GM03348 (cell line): Measurements from ENCODE around the gene AP4B1.
A peak's percentile ranks its signal among the peaks of the same experiment; 100 is the strongest.

Experiments used
- DNase-seq: peaks from one replicate; pipeline ENCODE4 v3.0.0; 2012; ENCODE audit warnings: low spot score

Gene AP4B1

DNA sequence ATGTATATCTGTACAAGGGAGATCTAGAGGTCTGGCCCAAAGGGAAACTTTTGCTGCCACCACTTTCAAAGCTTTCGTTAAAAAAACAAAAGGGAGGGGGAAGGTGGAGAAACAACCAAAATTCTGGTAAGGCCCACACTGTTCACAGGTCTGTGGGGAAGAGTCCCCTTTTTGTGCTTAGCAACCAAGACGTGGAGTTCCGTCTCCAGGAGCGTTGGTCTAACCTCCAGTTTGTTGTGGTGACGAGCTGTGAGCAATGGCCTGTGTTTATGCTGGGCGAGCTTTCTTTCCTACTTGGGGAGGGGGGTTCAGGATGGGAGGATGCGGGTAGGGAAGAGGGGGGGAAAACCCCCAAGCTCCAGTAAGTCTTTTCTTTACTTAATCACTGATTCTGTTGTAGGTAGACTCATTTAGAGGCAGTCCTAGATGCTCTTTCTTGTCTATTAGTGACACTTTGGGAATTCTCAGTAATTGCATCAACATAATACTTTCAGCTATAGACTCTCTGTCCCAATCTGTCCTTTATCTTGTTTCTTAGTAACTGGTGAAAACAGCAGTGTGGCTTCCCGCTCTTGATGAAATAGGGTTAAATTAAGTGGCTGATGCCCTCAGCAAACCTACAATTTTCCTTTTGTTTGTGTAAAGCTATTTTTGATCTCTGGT lies 26.0 kb upstream of the AP4B1 start:
- DNase-seq, result peak; percentile 39

DNA sequence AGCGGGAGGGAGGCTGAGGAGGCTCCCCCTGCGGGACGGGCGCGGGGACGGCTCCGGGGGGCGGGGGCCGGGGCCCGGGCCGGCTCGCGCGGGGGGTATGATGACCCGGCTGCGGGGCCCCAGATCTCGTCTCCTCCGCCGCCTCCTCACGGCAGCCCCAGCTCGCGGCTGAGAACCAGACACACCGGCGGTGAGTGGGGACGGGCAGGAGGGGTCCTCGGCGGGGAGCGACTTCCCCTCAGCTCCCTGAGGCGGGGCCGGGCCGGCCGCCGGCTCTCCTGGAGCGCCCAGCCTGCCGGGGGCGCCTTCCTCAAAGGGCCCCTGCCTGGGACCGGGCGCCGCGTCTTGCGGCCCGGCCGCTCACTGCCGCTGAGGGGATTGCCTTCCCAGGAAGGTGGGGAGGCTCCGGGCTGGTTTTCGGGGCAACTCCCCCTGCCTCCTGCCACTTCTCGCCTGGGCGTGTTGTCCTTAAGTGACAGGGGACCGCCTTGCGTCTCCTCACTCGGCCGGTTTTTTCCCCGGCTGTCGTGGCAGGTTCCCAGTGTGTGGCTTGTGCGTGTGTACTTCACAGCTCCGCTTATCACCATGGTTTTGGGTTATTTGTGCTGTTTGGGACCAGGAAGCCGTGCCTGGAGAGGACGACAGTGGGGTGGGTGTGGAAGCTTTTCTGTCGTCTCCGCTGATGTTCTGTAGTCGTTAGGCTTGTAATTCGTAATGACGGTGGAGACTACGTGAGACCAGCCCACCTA lies 25.3 kb upstream of the AP4B1 start:
- DNase-seq, result peak; percentile 78

DNA sequence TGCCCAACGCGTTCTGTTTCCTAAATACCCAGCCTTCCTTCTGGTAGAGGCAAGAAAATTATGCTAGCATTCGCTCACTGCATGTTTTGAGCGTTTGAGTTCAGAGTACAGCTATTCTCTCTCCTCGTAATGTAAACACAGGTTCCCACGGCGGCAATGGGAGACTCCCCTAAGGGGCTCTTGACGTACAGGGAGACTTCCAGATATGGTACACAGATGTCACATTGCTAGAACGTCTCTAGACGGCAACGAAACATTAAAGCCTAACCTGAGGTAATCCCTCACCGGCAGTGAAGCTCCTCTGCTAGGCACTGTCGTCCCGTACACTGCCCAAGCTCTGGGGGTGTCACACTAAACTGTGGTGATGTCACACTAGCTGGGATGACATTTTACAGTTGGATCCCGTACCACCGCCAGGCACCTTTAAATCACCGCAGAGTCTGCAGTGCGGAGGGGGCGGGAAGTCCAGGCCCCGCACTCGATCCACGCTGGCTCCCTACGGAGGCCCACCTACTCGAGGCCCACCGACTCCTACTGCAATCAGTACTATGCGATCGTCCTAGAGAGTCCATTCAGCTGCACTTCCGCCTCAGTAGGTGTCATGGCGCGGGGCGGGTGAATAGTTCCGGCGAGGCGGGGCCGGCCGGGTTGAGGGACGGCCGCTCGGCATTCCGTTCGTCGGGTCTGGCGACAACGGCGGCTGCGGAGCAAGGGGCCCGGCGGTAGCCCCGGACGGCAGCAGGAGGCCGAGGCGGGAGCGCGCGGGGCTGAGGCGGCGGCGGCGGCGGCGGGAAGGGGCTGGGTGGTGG lies 24.5 kb upstream of the AP4B1 start, which contains the start of gene HIPK1:
HIPK1 (plus strand) TSS at position 384 of the 809 bp plus-strand sequence.
- DNase-seq, result peak; percentile 96

DNA sequence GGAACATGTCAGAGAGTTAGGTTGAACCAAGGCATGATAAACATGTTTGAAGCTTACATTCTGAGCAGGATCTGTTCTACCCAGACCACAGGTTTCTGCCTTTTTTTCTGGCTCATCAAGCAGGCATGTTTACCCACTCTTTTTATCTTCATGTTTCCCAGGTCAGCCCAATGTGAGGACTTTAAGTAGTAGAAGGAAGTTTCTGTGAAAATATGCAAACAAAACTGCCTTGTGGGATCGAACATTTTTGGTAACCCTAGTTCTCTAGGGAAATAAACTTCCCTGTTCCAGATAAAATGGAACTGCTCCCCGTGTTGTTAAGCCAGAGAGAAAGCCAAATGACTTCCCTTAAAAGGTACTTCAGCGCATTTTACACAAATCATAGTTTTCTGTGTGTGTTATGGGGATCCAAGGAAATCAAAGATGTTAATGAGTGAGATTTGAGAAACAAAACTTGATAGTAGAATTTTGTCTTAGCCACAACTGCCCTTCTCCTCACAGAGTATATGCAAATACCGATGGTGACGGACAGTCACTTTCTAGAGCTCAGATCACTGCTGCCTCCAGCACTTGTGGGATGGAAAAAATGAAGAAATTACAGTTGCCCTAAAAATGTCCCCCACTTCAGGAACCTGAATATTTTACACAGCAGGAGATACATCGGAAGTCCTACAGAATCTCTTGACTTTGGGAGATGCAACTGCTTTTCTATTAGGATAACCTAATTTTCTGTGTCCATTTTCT lies 23.8 kb upstream of the AP4B1 start:
- DNase-seq, result peak; percentile 15

DNA sequence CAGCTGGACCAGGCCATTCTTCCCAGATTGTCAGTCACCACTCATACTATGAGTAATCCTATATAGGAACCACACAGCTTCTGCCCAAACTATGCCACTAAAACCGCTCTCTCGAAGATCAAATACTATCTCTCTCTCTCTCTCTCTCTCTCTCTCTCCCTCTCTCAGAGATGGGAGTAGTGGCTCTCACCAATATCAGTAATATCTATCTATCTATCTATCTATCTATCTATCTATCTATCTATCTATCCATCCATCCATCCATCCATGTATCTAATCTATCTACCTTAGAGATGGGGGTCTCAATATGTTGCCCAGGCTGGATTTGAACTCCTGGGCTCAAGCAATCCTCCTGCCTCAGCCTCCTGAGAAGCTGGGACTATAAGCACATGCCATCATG lies 19.9 kb upstream of the AP4B1 start:
- DNase-seq, result no peak

DNA sequence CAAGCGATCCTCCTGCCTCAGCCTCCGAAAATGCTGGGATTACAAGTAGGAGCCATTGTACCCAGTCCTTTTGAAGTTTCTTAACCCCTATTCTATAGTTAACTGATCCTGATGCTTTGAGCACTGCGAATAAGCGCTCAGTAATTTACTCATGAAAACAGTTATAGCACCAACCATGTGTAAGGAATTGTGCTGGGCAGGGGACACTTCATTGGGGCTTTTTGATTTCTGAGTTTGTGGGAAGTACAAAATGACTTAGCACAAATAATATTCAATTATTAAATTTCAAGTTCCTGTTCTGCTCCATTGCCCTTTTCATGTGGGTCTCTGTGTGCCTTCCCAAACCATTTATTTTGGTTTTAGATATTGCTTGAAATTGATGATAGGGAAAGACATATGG lies 18.4 kb upstream of the AP4B1 start:
- DNase-seq, result no peak

DNA sequence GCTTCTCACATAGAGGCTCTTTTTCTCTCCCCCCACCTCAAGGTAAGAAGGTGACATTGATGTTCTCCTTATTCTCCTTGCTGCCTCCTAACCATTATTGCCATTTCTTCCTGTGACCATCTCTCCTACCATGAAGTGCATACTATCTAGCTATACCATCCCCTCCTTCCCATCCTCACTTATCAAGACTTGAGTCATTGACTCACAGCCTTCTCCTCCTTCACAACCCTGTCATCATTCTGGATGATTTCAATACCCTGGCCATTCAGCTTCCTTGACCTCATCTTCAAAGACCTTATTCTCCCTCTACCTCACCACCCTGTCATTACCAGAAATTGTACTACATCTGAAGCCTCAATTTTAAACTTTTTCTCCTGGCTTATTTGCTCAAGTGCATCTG lies 13.6 kb upstream of the AP4B1 start:
- no peak for DNase-seq

DNA sequence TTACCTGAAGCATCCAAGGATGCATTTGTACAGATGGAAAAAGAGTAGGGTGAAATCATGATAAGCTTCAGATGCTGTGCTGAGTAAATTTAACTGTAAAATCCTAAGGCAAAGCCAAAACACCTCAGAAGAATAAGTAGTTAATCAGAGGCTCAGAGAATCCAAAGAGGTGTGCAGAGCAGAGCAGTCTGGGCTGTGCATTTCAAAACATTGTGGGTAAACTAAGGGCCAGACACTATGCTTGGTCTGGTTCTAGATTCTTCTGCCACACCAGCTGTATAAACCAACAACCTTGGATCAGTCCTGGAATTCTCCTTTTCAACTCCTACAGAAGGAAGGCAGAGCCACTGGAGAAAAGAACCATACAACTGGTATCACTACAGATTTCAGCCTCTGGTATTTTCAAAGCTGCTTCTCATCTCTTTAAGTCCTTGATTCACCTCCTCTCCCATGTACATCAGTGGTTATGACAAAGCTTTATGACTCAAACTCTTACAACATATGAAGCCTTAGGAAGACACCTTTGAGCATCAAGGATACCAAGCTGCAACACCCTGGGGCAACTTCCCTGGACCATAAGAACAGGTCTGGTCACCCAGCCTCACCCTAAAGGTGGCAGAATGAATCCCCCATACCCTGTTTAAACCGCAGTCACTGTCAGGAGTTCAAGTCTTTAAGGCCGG lies 12.9 kb upstream of the AP4B1 start:
- DNase-seq, result no peak

DNA sequence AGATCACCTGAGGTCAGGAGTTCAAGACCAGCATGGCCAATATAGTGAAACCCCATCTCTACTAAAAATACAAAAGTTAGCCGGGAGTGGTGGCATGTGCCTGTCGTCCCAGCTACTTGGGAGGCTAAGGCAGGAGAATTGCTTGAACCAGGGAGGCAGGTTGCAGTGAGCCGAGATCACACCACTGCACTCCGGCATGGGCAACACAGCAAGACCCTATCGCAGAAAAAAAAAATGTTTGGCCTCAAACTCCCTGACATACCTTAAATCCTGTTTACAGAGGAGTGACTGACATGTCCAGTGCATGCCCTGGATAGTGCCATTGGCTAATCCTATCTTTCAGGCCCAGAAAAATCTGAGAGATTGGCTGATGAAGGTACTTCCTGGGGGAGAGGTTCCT lies 12.4 kb upstream of the AP4B1 start:
- no peak for DNase-seq

DNA sequence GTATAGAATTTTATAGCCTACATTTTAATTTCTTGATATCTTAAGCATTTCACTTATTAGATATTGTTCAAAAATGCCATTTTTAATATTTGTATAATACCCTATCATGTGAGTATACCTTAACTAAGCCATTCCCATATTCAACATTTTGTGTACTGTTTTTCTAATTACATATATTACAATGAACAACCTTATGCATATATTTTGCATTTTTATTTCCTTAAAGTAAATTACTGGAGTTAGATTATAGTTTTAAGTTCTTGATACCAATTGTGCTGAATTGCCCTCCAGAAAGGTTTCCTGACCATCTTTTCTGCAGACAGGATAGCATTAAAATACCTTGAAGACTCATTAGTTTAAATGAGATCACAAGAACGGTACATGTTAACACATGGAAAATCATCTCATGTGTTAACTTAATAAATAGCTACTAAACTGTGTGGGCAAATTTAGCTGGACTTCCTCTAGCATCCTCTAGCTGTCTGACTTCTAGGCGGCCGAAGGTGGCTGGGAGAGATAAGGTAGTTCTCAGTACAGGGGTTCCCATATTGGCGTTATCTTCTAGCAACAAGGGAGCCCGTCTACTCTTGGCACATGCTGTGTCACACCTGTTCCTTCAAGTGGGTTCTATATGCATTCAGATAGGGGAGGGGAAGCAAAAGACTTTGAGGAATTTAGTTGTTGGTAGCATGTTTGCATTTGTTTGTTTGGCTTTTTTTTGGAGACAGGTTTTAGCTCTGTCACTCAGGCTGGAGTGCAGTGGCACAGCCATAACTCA lies 9.5 kb upstream of the AP4B1 start:
- DNase-seq, result no peak

DNA sequence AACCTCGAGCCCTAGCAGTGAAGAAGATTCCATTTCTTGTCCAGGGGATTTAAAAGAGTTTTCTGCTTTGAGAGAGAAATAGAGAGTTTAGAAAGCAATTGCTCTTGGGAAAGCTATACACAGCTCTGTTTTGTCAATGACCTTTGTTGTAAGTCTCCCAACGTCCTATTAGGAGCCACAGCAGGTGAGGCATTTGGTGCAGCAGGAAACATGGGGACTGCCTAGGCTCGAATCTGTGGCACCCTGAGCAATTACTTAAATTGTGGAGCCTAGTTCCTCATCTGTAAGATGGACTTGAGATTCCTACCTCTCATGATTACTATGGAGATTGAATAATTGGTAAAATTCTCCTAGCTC lies 8.7 kb upstream of the AP4B1 start:
- DNase-seq, result no peak

DNA sequence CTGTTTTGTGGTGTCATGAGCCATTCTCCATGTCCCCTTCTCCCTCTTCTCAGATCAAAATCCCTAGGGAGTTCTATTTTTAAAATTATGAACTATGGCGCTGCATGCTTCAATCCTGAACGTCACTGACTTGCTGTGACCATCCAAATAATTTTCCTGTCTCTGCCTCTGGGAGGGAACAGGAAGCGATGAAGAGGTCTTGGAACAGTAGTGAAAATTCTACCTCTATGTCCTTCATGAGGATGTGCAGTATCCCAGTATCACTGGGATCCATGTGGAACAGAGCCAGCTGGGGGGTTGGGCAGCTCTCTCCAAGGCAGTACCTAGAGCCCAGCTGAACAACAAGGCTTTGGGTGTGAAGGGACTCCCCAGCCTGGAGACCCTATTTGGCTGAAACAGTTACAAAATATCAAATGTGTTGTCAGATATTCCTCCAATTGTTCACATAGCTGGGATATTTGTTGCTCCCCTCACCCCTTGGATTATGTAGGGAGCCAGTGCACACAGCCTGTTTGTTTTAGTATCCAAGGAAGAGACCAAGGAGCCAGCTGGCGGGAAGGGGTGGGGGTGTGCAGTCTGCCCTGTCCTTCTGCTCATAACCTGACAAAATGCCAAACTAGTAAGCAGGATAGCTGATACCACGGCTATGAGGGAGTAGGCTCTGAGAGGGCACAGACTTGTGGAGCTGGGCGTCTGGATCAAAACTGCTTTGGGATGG lies 8.2 kb upstream of the AP4B1 start:
- peak; percentile 68 for DNase-seq

DNA sequence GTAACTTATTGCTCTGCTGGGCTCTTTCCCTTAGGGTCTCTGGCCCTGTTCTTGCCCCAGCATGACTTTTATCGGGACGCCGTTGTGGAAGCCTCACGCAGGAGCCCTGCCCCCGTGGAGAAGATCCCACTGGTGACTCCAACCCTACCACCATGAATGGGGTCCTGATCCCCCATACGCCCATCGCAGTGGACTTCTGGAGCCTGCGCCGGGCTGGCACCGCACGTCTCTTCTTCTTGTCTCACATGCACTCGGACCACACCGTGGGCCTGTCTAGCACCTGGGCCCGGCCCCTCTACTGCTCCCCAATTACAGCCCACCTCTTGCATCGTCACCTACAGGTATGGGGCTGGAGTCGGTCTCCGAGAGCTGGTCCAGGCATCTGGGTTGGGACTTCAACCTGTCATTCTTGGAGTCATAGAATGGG lies 849 bp upstream of the AP4B1 start:
- peak; percentile 9 for DNase-seq

DNA sequence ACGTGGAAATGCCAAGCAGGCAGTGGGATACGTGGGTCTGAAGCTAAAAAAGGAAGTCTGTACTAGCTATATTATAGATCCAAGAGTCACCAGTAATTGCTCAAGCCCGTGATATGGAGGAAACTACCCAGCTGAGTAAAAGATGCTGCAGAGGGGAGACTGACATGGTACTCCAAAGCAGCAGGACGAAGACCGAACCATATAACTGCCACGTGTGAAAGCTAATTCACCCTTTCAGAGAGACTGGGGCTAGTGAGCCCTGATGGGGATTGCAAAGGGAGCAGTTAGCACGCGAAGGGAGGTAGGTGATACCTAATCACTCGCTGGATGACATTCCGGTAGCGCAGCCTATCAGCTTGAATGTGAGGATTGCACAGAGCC lies 316 bp downstream of the AP4B1 start:
- DNase-seq, result no peak

DNA sequence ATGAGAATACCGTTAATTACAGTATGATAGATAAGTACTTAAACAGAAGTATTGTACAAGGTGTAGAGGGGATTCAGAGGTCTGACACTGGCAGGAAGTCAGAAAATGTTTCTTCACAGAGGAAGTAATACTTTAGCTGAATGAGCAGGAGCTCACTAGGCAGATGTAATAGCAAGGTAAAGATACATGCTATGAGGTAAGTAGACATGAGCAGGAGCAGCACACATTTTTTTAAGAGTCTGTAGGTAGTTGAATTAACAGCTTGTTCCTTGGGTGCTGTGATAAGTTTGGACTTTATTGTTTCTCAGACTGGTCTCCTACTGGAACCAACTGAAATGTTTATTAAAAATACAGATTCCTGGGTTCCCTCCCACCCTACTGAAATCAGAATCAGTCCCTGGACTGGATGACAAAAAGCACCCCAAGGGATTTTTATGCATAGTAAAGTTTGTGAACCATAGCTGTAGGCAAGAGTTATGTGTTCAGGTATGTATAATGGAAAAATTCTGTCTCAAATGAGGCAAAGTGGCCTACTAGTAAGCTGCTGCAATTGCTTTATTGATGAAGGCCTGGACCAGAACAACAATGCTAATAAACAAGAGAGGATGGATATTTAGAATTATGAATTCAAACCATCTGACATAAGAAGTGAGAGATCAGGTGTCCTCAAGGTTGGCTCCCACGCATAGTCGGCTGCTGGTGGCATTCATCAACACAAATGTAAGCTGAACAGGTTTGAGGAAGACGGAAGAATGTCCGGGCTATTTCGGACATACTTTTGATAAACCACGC lies 902 bp downstream of the AP4B1 start:
- DNase-seq, result no peak

DNA sequence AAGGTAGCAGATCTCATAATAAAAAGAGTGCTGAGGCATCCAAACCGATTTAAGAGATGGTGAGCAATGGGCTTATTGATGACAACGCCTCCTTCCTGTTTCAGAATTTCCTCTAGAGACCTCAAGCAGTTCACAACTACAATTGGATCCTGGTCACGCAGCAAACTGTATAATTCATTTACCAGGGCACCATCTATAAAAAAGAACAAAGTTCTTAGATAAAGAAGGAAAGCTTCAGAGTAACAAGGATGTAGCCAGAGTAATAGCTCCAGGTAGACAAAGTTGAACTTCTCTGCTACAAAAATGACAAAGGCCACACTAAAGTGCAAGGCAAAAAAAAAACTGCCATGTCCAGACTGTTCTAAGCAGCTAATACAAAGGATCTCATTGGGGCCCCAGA lies 3.4 kb downstream of the AP4B1 start:
- no peak for DNase-seq

DNA sequence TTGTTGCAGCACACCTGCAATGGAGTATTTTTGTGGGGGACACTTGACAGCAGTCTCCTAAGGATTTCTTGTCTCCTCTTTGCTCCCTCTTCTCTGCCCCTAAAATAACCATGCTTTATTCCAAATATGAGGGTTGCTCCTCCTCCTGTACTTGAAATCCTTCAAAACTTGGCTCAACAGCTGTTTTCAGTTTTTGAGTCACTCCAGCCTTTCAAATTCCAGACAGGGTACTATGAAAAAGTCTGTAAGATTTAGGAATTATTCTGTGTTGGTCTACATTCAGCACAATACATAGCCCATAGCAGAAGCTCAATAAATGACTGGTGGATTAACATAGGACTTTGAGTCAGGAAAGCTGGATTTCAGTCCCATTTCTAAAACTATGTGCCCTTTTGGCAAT lies 5.5 kb downstream of the AP4B1 start:
- DNase-seq, result peak; percentile 63

DNA sequence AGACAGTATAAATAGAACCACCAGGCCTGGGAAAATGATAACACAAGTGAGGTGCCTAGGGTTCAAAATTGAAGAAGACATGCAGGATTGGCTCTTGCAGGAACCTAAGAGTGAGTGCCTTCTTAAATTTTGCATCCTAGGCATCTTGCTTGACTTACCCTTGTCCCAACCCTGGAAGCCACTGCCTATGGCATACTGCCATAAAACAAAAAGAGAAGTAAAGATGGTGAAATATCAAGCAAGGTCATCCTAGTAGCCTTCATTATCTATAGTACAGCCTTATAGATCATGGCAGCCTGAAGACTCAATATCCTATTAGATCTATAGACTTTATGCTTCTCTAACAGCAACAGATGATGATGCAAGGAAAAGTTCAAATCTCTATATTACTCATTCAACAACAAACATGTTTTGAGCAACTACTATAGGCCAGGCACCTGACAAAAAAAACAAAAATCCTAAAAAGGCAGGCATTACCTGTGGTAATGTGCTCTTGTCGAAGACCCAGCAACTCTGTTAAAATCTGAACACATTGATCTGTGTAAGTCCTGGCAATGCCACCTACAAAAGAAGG lies 6.3 kb downstream of the AP4B1 start:
- no peak for DNase-seq

DNA sequence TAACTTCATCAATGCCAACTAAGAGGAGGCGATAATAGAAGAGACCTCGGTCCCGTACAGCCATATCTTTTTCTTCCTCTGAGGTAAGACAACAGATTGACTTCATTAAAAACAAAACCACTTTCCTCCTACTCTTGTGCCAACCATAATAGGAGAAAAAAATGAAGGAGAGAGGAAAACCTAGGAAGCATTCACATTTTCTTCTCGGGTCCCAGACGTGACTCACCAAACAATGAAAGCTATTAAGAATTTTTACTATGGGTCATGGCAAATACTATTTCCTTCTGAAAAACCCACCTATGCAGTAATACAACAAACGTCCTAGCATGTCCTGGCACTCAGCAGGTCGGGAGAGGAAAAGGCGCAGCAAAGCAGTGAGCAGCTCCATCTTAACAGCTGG lies 8.6 kb downstream of the AP4B1 start:
- no peak for DNase-seq
